ENCODE results near the gene EMC10.
"Not testable (repeated sequence)": the region's sequence is repeated elsewhere in the genome, so short reads cannot be mapped to it uniquely, and the experiment has no call there.

Gene EMC10

DNA sequence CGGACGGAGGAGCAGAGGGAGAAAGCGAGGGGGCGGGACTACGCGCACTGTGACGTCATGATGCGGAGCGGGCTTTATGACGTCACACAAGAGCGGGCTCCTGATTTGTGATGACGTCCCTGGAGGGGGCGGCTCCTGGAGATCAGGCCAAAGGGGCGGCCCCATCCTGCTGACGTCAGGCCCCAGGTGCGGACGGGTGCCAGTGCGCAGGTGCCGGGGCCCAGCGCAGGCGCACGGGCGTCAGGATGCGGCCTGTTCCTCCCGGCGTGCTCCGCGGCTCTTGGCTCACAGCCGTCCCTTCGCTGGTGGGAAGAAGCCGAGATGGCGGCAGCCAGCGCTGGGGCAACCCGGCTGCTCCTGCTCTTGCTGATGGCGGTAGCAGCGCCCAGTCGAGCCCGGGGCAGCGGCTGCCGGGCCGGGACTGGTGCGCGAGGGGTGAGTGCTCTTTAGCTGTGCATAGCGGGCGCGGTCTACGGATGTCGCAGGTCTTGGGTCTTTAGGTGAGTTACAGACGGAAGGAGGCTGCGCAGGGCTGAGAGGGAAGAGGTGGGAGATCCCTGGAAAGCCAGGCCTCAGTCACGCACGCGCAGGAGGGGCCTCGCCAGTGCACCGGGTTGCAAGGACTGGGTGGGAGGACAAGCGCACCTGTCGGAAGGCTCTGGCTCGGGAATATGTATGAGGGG lies at the start of gene EMC10, which contains the start of gene GARIN5A:
Gene EMC10 (plus strand): TSS at position 284 of the 683 bp plus-strand sequence. CDS start 38 bp downstream, at position 322.
Gene GARIN5A (minus strand): TSS at position 625 of the 683 bp plus-strand sequence. CDS start 460 bp downstream, at position 165.
- DNase-seq: peak; percentile 92 to 95

DNA sequence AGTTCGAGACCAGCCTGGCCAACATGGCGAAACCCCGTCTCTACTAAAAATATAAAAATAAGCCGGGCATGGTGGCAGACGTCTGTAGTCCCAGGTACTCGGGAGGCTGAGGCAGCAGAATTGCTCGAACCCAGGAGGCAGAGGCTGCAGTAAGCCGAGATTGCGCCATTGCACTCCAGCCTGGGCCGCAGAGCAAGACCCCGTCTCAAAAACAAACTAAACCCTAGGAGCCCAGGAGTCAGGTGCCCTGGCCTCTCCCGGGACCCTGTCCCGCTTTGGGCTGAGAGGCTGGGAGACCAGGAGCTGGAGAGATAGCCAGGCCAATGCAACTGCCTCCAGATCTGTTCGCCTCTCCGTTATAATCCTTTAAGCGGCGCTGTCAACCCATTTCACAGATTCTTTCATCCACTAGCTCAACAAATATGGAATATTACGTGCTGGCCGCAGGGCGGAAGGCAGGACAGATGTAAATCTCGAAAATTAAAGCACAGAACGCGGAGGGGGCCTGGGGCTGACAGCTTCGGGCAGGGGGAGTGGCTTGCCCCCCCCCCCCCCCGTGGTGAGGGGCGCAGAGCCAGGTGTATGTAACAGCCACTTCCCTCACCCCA lies 48.9 kb upstream of the EMC10 start:
- DNase-seq: no peak

DNA sequence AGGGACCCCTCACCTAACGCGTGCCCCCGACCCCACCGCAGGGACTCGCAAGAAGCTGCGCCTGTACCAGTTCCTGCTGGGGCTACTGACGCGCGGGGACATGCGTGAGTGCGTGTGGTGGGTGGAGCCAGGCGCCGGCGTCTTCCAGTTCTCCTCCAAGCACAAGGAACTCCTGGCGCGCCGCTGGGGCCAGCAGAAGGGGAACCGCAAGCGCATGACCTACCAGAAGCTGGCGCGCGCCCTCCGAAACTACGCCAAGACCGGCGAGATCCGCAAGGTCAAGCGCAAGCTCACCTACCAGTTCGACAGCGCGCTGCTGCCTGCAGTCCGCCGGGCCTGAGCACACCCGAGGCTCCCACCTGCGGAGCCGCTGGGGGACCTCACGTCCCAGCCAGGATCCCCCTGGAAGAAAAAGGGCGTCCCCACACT lies 48.3 kb upstream of the EMC10 start:
- peak; percentile 40 to 58 for DNase-seq

DNA sequence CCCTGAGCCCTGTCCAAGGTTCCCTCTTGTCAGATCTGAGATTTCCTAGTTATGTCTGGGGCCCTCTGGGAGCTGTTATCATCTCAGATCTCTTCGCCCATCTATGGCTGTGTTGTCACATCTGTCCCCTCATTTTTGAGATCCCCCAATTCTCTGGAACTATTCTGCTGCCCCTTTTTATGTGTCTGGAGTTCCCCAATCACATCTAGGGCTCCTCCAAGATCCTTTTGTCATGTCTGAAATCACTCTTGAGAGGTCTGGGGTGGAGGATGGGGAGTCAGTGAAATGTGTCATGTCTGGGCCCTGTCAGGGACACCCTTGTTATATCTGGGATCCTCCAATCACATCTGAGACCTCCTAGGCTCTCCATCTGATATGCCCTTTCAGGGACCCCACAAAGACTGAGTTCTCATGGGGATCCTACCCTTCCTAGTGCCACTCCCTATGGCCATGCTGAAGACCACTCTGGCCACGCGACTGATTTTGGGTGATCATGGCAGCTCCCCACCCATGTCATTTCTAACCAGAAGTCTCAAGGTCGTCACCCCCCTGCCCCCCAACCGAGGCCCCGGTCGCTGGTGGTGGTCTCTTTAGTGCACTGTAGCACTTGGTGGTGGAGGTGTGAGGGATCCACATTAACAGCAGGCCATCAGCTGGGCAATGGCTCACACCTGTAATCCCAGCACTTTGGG lies 47.4 kb upstream of the EMC10 start:
- no peak for DNase-seq

DNA sequence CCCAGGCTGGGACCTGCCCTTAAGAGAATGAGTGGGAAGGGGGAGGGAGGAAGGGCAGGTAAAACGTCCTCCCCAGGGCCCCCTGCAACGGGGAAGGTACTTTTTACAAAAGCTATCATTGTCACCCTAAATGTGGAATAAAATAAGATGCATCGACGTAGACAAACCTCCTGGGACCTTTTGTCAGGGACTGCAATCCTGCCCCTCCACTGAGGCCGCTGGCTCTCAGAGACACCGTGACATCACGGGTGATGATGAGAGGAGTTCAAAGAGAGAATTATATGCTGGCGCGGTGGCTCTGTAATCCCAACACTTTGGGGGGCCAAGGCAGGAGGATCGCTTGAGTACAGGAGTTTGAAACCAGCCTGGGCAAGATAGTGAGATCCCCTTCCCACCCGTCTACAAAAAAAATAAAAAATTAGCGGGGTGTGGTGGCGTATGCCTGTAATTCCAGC lies 45.4 kb upstream of the EMC10 start:
- no peak for DNase-seq

DNA sequence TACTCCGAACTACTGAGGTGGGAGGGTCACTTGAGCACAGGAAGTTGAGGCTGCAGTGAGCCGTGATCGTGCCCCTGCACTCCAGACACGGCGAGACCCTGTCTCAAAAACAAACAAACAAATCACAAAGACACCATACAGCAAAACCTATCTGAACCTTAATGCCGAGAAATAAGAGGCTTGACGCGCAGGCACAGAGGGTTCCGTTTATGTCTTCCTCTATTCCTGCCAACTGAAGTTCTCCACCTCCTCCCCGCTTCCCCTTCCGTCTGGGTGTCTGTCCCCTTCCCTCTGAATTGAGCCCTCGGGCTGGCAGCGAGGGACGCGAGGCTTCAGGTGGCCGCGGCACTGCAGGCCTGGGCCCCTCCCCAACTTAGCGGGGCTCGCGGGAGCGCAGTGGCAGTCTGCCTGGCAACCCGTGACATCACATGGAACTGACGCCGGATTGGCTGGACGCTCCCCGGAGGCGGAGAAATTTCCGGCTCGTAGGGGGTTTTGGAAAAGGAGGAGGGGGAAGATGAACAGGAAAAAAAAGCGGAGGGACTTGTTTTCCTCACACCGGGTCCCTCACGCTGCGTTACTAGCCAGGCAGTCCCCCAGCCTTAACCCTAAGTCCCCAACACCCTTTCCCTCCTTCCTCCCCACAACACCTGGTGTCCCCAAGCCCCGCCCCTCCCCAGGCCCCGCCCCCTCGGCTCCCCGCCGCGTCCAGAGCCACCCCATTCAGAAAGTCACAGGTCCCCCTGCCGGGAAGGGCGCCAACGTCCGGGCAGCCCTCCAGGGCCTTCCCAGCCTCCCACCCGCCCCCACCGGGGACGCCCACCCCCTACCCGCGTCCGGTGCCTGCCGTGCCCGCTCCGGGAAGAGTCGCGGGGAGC lies 44.7 kb upstream of the EMC10 start:
- peak; percentile 87 to 90 for DNase-seq

DNA sequence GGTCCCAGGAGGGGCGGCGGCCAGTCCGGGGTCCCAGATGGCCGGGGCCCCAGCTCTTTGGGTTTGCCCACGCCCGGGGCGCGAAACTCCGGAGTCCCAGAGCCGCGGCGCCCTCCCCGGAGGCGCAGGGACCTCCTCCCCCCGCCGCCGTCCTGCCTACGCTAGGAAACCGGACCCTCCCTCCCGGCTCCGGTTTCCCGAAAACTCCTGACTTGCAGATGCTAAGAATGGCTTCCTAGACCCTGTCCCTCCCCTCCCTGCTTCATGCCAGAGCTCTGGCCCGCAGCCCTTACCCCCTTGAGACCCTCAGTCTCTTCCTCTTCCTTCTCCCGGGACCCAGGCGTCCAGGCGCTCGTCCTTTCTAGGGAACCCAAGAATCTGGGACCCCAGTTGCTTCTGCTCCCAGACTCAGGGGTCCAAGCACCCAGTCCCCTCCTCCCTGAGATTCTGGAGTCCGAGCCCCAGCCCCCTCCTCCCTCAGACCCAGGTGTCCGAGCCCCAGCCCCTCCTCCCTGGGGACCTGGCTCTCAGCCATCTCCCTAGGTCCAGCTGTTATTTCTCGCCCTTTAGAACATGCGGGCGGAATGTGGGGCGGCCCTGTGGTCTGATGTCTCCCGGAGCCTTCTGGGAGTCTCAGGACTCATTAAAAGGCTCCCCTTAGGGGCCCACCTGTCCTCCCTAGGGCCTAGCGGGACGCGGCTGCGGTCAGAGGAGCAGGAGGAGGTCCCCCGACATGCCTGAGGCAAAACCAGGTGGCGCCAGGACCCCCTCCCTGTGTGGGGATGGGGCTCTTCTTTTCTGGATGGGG lies 43.9 kb upstream of the EMC10 start, which contains the start of gene MYBPC2:
Gene MYBPC2 (plus strand): TSS at position 672 of the 808 bp plus-strand sequence. CDS start 62 bp downstream, at position 734.
- no peak for DNase-seq

DNA sequence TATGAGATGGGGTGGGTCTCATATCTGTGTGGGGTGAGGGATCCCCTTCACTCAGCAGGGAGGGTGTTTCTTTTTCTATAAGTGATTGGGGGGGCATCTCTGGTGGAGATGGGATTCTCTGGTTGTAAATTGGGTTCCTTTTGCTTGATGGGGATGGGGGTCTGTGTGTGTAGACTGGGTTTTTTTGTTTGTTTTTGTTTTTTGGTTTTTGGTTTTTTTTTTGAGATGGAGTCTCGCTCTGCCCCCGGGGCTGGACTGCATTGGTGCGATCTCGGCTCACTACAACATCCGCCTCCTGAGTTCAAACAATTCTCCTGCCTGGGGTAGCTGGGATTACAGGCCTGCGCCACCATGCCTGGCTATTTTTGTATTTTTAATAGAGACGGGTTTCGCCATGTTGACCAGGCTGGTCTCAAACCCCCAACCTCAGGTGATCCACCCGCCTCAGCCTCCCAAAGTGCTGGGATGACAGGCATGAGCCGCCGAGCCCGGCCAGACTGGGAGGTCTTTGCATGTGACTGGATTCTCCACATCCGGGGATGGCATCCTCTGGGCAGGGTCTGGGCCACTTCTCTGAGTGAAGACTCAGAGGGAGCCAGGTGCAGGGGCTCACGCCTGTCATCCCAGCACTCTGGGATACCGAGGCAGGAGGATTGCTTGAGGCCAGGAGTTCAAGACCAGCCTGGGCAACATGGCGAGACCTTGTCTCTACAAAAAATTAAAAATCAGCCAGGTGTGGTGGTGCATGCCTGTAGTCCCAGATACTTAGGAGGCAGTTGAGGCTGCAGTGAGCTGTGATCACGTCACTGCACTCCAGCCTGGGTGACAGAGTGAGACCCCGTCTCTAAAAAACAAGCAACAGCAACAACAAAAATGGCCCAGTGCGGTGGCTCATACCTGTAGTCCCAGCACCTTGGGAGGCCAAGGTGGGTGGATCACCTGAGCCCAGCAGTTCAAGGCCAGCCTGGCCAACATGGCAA lies 42.8 kb upstream of the EMC10 start:
- DNase-seq: no peak

DNA sequence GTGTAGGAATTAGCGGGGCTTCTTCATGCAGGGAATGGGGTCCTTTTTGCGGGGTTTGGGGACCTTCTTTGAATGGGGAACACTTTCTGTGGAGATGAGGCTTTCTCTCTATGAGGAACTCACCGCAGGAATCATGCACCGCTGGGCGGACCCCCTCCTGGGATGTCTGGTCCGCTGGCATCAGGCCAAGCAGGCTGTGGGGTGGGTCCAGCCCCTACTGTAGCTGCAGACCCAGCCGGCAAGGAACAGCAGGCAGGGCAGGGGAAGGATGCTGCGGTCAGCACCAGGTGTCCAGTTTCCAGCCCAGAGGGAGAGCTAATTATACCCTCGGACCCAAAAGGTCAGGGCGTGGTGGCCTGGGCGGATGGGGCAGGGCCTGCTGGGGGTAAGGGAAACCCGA lies 41.8 kb upstream of the EMC10 start:
- no peak for DNase-seq

DNA sequence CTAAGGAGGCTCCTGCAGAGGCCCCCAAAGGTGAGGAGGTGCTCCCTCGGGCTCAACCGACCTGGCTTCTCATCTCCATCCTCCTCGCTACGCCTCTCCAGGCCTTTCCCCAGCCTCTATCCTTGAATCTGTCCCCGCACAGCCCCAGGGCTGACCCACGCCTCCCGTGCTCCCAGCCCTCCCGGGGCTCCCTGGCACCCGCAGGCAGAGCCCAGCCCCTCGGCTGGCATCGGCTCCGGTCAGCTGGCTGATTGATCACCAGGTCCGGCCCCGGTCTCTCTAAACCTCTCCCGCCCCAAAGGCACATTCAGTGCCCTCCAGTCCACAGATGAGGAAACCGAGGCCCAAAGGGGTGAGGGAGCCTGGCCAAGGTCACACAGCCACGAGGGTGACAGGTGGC lies 41.1 kb upstream of the EMC10 start:
- DNase-seq: no peak

DNA sequence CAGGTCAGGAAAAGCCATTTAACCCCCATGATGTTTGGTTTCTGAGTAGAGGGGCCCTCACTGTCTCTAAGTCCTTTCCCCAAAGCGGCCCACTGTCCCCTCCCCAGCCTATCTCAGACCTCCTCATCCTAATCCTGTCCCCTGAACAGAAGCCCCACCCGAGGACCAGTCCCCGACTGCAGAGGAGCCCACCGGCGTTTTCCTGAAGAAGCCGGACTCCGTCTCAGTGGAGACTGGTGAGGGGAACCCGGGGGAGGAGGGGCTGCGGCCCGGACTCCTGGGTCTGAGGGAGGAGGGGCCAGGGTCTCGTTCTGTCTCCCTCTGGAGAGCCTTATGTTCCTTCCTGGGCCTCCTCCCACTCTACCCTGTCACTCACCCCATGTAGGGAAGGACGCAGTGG lies 40.7 kb upstream of the EMC10 start:
- DNase-seq: no peak

DNA sequence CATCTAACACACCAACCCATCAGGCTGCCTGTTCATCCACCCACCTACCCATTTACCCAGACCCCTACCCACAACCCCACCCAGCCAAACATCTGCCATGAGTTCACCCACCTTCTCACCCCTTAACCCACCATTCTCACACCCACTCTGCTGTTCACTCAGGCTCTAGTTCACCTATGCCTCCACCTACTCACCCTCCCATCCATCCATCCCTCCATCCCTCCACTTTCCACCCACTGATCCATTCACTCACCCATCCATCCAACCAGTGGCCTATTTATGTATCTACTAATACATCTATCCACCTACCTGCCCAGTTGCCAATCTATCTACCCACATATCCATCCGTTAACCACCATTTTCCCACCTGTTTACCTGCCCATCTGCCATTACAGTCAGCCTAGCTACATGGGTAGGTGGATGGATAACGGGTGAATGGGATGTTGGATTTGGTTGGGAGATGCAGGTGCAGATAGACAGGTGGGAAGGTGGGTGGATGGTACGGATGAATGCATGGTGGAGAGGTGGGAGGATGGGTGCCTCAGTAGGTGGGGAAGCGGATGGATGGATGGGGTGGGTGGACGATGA lies 38.4 kb upstream of the EMC10 start:
- no peak for DNase-seq

DNA sequence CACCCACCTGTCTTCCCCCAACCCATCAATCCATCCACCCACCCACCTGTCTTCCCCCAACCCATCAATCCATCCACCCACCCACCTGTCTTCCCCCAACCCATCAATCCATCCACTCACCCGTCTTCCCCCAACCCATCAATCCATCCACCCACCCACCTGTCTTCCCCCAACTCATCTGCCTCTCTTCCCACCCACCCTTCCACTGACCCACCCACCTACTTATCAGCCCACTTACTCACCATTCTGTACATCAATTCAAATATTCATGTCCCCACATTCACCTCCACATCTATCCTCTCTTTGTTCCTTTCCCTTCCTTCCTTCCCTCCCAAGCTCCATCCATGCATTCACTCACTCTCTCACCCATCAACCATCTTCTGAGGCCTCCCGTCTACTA lies 37.2 kb upstream of the EMC10 start:
- DNase-seq: not testable (repeated sequence)

DNA sequence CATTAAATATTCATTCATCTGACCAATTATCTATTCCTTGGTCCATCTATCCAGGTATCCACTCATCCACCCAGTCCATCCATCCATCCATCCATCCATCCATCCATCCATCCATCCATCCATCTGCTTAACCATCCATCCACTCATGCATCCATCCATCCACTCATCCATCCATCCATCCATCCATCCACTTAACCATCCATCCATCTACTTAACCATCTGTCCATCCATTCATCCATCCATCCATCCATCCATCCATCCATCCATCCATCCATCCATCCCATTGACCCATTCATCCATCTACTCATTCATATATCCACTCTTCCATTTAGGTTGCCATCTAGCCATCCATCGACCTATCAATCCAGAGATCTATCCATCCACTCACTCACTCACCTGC lies 32.2 kb upstream of the EMC10 start:
- no peak for DNase-seq

DNA sequence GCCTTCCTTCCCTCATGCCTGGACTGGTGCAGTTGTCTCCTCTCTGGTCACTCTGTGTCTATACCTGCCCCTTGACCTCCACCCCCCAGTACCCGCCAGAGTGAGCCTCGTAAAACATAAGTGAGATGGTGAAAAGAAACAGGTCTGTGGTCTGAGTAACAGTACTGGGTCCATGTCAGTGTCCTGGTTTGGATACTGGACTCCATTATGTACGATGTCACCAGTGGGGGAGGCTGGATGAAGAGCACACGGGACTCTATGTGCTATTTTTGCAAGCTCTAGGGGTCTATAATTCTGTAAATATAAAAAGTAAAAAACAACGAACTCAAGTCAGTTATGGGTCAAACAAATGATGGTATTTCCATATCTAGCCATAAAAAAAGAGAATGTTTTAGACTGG lies 29.3 kb upstream of the EMC10 start:
- DNase-seq: no peak

DNA sequence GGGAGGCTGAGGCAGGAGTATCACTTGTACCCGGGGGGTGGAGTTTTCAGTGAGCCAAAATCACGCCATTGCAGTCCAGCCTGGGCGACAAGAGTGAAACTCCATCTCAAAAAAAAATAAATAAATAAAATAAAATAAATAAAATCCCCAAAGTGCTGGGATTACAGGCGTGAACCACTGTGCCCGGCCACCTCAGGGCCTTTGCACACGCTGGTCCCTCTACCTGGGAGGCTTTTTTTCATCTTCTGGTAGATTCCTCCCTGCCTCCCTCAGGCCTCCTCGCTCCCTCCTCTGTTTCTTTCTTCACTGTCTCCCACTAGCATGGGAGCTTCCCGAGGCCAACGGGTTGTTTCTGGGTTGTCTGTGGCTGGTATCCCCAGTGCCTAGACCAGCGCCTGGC lies 28.6 kb upstream of the EMC10 start:
- DNase-seq: no peak

DNA sequence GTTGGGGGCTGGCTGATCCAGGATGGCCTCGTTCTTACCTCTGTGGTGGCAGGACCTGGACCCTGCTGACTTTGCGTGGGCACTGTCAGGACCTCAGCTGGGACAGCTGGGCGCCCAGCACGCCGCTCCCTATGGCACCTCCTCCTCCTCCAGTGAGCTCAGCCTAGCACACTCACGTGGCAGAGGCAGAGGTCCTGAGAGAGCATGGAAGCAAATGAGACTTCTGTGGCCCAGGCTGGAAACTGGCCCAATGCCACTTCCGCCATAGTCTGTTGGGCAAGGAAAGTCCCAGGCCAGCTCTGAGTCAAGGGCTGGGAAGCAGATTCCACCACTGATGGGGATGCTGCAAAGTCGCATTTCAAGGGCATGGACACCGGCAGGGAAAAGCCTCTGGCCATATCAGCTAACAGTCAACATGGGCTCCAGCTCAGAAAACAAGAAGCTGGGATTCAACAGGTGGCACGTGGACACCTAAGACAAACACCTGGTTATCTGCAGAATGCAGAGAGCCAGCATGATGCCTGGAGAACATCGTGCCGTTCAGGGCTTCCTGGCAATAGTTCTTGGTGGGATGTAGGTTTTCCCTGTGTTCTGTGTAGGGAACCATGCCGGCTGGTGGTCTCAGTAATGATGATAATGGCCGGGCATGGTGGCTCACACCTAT lies 26.9 kb upstream of the EMC10 start:
- no peak for DNase-seq

DNA sequence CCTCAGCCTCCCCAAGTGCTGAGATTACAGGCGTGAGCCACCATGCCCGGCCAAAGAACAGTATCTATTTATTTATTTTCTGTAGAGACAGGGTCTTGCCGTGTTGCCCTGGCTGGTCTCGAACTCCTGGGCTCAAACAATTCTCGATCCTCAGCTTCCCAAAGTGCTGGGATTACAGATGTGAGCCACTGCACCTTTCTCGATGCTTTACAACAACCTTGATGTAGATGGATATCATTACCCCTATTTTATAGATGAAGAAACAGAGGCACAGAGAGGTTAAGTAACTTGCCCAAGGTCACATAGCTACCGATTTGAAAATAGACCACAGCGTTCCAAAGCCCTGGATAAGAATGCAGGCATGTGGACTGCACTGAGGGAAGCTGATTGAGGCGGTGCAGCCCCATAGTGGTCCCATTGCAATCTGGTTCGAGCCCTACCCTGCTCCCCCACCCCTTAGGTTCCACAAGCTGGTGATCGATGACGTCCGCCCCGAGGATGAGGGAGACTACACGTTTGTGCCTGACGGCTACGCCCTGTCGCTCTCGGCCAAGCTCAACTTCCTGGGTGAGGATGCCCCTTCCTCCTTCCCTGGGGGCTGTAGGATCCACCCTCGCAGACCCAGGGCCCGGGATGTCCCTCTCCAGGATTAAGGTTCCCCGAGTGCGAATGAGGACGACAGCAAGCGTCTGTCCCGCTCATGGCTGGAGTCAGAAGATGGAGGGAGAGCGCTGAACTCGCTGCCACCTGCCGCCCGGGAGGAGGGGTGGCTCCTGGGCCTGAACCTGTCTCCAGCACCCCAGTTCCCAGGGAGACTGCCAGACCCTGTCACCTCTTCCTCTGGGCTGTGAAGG lies 25.7 kb upstream of the EMC10 start:
- DNase-seq: no peak

DNA sequence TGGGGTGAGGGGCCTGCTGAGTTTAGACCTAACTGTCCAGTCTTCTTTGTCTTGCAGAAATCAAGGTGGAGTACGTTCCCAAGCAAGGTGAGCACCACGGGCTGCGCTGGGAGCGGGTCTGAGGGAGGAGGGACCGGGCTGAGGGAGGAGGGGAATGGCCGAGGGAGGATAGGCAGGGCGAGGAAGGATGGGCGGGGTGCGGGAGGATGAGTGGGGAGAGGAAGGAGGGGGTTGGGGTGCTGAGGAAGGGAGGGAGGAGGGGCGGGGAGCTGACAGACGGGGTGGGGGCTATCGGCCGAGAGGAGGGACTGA lies 25.1 kb upstream of the EMC10 start:
- DNase-seq: no peak
